HEK293 (cell line): ENCODE measurements around the gene PCCA.

Source experiments
- ATF2 ChIP-seq: fragments of 450-650 bp; formaldehyde crosslinking; IDR thresholded peaks from 2 replicates; pipeline ENCODE4 v1.5.1; 2016; ENCODE audit warnings: missing biosample characterization, missing genetic modification characterization, low read depth
- BCL11A ChIP-seq: fragments of 450-650 bp; formaldehyde crosslinking; IDR thresholded peaks from 2 replicates; pipeline ENCODE4 v1.5.1; 2016; ENCODE audit warnings: low read depth, missing biosample characterization, missing genetic modification characterization
- CTCF ChIP-seq: fragments of 450-650 bp; formaldehyde crosslinking; IDR thresholded peaks from 2 replicates; pipeline ENCODE4 v1.5.1; 2016; ENCODE audit warnings: missing biosample characterization, missing genetic modification characterization
- HOXA7 ChIP-seq: sonication (generic); formaldehyde crosslinking; IDR thresholded peaks from 2 replicates; pipeline ENCODE4 v1.8.1; 2022; ENCODE audit warnings: missing genetic modification reagents, borderline replicate concordance
- MYNN ChIP-seq: fragments of 450-650 bp; formaldehyde crosslinking; IDR thresholded peaks from 2 replicates; pipeline ENCODE4 v1.5.1; 2016; ENCODE audit warnings: missing biosample characterization, missing genetic modification characterization, borderline replicate concordance
- PRDM1 ChIP-seq: fragments of 450-650 bp; formaldehyde crosslinking; IDR thresholded peaks from 2 replicates; pipeline ENCODE4; 2016; ENCODE audit warnings: missing biosample characterization, missing genetic modification characterization
- YY1 ChIP-seq: fragments of 450-650 bp; formaldehyde crosslinking; IDR thresholded peaks from 2 replicates; pipeline ENCODE4 v1.5.1; 2018; ENCODE audit warnings: missing biosample characterization, missing genetic modification characterization
- ZBTB8A ChIP-seq: fragments of 450-650 bp; formaldehyde crosslinking; IDR thresholded peaks from 2 replicates; pipeline ENCODE4 v1.5.1; 2016; ENCODE audit warnings: missing biosample characterization, missing genetic modification characterization
- ZNF114 ChIP-seq: fragments of 450-650 bp; formaldehyde crosslinking; IDR thresholded peaks from 2 replicates; pipeline ENCODE4 v1.5.0; 2017; ENCODE audit warnings: missing biosample characterization, missing genetic modification characterization
- ZNF140 ChIP-seq: fragments of 450-650 bp; formaldehyde crosslinking; IDR thresholded peaks from 2 replicates; pipeline ENCODE4 v1.5.1; 2016; ENCODE audit warnings: missing biosample characterization, missing genetic modification characterization
- ZNF292 ChIP-seq: fragments of 450-650 bp; formaldehyde crosslinking; IDR thresholded peaks from 2 replicates; pipeline ENCODE4 v1.5.1; 2016; ENCODE audit warnings: low read depth, missing biosample characterization, missing genetic modification characterization, borderline replicate concordance
- ZNF335 ChIP-seq: fragments of 450-650 bp; formaldehyde crosslinking; conservative IDR thresholded peaks from 2 replicates; pipeline ENCODE4 v1.5.1; 2016; ENCODE audit warnings: missing biosample characterization, missing genetic modification characterization
- ZNF501 ChIP-seq: fragments of 450-650 bp; formaldehyde crosslinking; IDR thresholded peaks from 2 replicates; pipeline ENCODE4 v1.5.1; 2016; ENCODE audit warnings: missing biosample characterization, missing genetic modification characterization
- ZNF76 ChIP-seq: fragments of 450-650 bp; formaldehyde crosslinking; IDR thresholded peaks from 2 replicates; pipeline ENCODE4; 2016; ENCODE audit warnings: low read depth, missing biosample characterization, missing genetic modification characterization, borderline replicate concordance

GRCh38 chr13:100356426-100356825 is 267.5 kb downstream of the PCCA start:
- TF ChIP-seq CTCF (tag by site-specific recombination), result no peak
- no peak for TF ChIP-seq ATF2 (tag by site-specific recombination)
- no peak for TF ChIP-seq BCL11A (tag by site-specific recombination)
- no peak for TF ChIP-seq MYNN (tag by site-specific recombination)
- TF ChIP-seq ZBTB8A (tag by site-specific recombination), result no peak
- no peak for TF ChIP-seq PRDM1 (tag by site-specific recombination)
- no peak for TF ChIP-seq ZNF501 (tag by site-specific recombination)
- TF ChIP-seq ZNF114 (tag by site-specific recombination), result no peak
- TF ChIP-seq ZNF292 (tag by site-specific recombination), result no peak
- no peak for TF ChIP-seq ZNF140 (tag by site-specific recombination)
- no peak for TF ChIP-seq ZNF335
- TF ChIP-seq YY1 (tag by site-specific recombination), result no peak
- TF ChIP-seq ZNF76 (tag by site-specific recombination), result no peak
- TF ChIP-seq HOXA7 (CRISPR knock-in tag), result no peak
